Activated CD4-positive, CD25-positive, alpha-beta regulatory T cell treated with anti-CD3 and anti-CD28 coated beads, Interleukin-2, amount 50 U/mL, for 24 hours (primary cell): ENCODE measurements around the gene UNC79.
"Not testable (repeated sequence)": the region's sequence is repeated elsewhere in the genome, so short reads cannot be mapped to it uniquely, and the experiment has no call there.

Experiments
- ATAC-seq, 2 donors: fragments of 150-1000 bp; cut with Tn5 transposase; one replicate each; pipeline ENCODE4 v1.10.0; 2021; ENCODE audit warnings: mild to moderate bottlenecking in 1 of 2, moderate library complexity in 1 of 2

Gene UNC79

GRCh38 chr14:93496856-93497741, 66.4 kb downstream of the UNC79 start:
- ATAC-seq: no peak

- no peak for ATAC-seq
Measured at GRCh38 chr14:93510056-93510455, 79.3 kb downstream of the UNC79 start.

GRCh38 chr14:93511001-93511400, 80.3 kb downstream of the UNC79 start:
- ATAC-seq: no peak

DNA sequence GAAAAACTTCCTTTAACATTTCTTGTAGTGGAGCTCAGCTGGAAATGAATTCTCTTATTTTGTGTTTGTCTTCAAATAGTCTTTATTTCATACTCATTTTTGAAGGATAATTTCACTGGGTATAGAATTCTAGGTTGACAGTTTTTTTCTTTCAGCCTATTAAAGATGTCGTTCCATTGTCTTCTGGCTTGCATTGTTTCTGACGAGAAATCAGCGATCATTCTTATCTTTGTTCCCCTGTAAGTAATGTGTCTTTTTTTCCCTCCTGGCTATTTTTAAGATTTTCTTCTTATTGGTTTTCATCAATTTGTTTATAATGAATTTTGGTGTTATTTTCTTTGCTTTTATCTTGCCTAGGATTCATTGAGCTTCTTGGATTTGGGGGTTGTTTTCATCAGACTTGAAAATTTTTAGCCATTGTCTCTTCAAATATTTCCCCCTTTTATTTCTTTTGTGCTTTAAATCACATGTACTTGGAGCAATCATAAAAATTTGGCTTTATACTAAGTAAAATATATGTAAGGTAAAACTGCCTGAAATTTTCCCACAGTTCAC, 89.4 kb downstream of the UNC79 start:
- ATAC-seq: no peak

DNA sequence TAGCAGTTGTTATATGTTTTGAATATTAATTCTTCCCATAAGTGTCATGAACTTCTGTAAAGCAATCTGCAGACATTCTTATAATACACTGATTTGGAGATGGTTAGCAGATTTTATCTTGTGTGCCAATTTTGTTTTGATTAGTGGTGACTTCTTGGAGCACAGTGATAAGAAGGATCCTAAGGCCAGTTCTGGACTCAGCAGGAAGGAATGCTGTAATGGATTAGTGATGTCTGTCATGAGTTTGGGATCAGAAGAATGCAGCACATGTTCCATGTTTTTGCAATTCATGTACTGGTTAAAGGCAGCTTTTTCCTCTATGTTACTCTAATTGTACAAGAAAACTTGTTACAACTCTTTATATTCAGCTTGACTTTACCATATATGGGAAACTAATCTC, 91.5 kb downstream of the UNC79 start:
- no peak for ATAC-seq

DNA sequence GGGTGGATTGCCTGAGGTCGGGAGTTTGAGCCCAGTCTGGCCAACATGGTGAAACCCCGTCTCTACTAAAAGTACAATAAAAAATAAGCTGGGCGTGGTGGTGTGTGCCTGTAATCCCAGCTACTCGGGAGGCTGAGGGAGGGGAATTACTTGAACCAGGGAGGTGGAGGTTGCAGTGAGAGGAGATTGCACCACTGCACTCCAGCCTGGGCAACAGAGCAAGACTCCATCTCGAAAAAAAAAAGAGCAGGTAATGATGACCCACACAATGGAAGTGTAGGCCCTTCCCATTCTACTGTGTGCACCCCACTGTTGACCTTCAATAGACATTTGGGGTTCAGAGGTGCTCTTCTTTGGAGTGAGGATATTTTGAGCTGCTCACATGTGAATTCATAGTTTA, 94.5 kb downstream of the UNC79 start:
- not testable (repeated sequence) for ATAC-seq

GRCh38 chr14:93525696-93526451, 95.1 kb downstream of the UNC79 start:
- no peak for ATAC-seq

GRCh38 chr14:93527203-93527607, 96.5 kb downstream of the UNC79 start:
- no peak for ATAC-seq

- no peak for ATAC-seq
Measured at GRCh38 chr14:93528884-93529558, 98.3 kb downstream of the UNC79 start.

DNA sequence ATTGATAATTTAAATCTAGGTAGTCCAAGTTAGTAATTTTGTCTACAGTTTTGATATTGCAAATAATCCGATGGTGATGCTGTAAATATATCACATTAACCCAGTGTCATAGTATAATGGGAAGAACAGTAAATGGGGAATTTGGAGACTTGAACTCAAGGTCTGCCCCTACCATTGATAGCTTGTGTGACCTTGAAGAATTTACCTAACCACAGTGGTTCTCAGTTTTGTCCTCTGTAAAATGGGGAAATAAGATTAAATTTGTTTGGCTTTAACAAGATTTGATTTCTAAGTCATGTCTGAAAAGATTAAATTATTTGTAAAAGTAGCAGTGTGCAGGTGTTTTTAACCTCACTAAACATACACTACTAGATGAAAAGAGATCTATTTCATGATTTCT, 100.9 kb downstream of the UNC79 start:
- no peak for ATAC-seq

- no peak for ATAC-seq
Measured at GRCh38 chr14:93532541-93532940, 101.8 kb downstream of the UNC79 start.

DNA sequence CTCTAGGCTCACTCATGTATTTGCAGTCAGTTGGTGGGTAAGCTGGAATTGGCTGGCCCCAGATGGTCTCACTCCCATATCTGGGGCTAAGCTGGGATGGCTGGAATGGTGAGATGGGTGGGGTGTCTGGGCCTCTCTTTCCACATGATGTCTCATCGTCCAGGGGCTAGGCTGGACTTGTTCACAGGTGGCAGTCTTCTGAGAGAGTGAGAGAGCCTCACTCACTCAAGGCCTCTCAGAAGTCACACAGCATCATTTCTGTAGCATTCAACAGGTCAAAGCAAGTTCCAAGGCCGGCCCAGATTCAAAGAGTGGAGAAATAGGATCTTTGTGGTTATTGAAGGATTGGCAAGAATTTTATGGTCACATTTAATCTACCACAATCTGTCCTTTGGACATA, 102.7 kb downstream of the UNC79 start:
- no peak for ATAC-seq

GRCh38 chr14:93533842-93534241, 103.1 kb downstream of the UNC79 start:
- ATAC-seq: no peak

DNA sequence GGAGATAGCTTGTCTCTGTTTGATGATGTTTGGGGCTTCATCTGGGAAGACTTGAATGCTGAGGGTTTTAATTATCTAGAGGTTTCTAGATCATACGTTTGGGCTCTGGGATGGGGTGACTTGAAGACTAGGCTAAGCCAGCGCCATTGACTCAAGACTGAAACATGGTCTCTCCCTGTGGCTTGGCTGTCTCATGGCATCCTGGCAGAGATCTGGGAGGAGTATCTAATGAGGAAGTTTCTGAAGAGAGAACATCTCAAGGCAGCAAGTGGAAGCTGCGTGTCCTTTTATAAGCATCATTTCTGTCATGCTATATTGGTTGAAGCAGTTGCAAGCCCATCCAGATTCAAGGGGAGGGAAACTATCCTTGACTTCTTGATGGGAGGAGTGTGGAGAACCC, 104.8 kb downstream of the UNC79 start:
- ATAC-seq: no peak

DNA sequence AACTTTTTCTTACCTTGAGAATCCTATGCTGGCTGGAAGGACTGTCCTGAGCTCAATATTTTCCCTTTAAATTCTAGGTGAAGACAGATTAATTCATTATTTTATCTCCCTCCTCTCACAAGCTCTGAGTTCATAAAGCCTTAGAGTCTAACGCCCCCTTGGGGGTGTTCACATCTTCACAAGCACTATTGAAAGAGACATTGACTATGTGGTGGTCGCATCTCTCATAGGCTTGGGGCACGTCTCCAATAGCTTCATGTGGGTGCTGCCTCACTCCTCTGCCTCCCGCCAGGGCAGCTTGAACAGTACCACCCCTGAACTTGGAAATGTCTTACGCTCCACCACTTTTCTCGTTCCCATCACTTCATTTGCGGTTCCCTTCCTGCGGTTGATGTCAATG, 106.2 kb downstream of the UNC79 start:
- ATAC-seq: no peak

DNA sequence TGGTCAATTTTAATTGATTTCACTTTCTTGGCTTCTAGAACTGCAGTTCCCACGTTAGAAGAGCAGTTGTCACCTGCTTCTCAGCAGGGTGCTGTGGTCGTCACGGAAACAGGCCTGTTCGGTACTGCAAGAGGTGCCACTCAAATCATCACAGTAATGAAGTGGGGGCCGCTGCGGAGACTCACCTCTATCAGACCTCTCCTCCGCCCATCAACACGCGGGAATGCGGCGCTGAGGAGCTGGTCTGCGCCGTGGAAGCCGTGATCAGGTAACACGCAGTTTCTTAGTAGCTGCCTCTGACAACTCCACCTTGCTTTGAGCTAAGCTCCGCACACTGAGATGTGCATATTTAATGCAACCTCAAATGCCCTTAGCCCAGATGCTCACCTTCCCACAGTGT, 107.2 kb downstream of the UNC79 start:
- ATAC-seq: no peak

DNA sequence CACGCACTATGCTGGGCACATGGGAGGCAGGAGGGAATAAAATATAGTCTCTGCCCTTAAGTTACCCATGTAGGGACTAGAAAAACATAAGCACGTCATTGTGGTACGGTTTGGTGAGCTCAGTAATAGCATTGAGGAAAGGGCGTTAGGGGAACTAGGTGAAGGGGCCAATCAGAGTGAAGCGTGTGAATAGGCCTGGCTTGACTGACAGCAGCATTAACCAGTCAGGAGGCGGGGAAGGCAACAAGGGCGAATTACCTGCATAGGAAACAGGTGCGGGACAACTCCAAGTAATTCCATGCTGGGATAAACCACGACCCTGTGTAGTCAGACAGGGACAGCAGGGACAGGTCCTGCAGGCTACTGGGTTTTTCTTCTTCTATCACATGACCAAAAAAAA, 107.7 kb downstream of the UNC79 start:
- ATAC-seq: no peak

DNA sequence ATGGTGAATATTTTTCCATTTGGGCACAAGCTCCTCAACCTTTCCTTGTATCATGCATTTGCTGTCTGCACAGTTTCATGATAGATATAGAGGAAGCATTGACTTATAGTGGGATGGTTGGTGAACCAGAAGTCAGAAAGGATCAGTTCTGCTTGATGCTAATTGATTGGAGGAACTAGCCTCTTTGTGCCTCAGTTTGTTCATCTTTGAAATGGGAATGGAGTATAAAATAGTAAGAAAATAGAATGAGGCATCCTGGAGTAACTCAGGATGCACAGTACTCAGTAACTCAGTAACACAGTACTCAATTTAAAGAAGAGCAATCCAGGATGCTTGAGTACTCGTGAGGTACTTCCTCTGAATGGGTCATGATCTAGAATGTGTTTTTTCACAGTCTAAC, 109.5 kb downstream of the UNC79 start:
- no peak for ATAC-seq

DNA sequence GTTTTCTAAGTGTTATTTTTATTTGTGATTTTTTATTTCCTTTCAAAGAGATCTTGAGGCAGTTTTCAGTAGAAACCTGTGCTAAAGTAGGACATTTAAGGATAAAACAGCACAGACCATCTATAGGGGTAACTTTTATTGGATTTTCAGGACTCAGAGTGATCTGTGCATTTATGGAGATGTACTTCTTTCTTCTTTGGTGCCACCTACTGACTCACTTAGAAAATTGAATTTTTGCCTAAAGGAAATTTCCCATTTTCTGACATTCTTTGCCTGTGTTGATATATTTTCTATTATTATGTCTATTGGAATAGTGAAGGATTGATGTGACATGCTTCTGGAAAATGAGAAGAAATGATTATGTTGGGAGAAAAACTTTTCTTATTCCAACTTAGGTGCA, 113.0 kb downstream of the UNC79 start:
- no peak for ATAC-seq

GRCh38 chr14:93544212-93544611, 113.5 kb downstream of the UNC79 start:
- no peak for ATAC-seq

- ATAC-seq: no peak
Measured at GRCh38 chr14:93546642-93547041, 115.9 kb downstream of the UNC79 start.

DNA sequence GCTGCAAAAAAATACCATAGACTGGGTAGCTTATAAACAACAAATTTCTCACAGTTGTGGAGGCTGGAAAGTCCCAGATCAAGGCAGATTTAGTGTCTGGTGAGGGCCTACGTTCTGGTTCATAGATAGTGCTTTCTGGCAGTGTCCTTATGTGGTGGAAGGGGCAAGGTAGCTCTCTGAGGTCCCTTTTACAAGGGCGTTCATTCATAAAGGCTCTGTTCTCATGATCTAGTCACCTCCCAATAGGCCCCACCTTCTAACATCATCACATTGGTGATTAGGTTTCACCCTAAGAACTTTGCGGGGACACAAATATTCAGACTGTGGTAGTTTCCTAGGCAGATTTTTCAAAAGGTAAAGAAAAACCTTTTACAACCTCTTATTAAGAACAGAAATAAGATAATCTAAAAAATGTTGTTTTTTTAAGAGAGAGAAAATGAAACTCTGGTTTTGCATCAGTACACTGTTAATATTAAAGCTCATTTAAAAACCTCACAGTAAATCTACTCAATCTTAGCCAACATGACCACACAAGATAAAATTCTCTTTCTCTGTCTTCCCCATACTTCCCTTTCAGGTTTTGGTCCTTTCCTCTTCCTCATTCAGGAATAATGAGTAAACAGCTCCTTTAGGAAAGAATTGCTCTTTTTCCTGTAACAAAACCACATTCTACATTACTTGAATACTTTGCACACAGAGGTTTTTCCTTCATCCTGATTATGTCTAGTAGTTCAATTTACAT, 117.5 kb downstream of the UNC79 start:
- no peak for ATAC-seq

- ATAC-seq: no peak
Measured at GRCh38 chr14:93549595-93549994, 118.9 kb downstream of the UNC79 start.
